SK-N-SH treated with all-trans-retinoic acid at 6 μM for 48 hours (cell line): ENCODE measurements around the gene TANGO6.

ENCODE experiments used
- CREB5 ChIP-seq: fragments of 250-450 bp; sonication (Bioruptor Pico); IDR thresholded peaks from 2 replicates; pipeline ENCODE4 v1.5.1; 2020; ENCODE audit warnings: low read depth, mild to moderate bottlenecking, moderate library complexity
- TF ChIP-seq, protein P1 (sequence below): fragments of 250-450 bp; sonication (Bioruptor Pico); IDR thresholded peaks from 2 replicates; pipeline ENCODE4 v1.5.0; 2020; ENCODE audit warnings: mild to moderate bottlenecking, moderate library complexity
- TF ChIP-seq, protein P2 (sequence below): fragments of 250-450 bp; sonication (Bioruptor Pico); IDR thresholded peaks from 2 replicates; pipeline ENCODE4 v1.5.1; 2021; ENCODE audit warnings: mild to moderate bottlenecking, moderate library complexity

- TF ChIP-seq, protein P1, sequence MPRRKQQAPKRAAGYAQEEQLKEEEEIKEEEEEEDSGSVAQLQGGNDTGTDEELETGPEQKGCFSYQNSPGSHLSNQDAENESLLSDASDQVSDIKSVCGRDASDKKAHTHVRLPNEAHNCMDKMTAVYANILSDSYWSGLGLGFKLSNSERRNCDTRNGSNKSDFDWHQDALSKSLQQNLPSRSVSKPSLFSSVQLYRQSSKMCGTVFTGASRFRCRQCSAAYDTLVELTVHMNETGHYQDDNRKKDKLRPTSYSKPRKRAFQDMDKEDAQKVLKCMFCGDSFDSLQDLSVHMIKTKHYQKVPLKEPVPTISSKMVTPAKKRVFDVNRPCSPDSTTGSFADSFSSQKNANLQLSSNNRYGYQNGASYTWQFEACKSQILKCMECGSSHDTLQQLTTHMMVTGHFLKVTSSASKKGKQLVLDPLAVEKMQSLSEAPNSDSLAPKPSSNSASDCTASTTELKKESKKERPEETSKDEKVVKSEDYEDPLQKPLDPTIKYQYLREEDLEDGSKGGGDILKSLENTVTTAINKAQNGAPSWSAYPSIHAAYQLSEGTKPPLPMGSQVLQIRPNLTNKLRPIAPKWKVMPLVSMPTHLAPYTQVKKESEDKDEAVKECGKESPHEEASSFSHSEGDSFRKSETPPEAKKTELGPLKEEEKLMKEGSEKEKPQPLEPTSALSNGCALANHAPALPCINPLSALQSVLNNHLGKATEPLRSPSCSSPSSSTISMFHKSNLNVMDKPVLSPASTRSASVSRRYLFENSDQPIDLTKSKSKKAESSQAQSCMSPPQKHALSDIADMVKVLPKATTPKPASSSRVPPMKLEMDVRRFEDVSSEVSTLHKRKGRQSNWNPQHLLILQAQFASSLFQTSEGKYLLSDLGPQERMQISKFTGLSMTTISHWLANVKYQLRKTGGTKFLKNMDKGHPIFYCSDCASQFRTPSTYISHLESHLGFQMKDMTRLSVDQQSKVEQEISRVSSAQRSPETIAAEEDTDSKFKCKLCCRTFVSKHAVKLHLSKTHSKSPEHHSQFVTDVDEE, result no peak
- TF ChIP-seq, protein P2, sequence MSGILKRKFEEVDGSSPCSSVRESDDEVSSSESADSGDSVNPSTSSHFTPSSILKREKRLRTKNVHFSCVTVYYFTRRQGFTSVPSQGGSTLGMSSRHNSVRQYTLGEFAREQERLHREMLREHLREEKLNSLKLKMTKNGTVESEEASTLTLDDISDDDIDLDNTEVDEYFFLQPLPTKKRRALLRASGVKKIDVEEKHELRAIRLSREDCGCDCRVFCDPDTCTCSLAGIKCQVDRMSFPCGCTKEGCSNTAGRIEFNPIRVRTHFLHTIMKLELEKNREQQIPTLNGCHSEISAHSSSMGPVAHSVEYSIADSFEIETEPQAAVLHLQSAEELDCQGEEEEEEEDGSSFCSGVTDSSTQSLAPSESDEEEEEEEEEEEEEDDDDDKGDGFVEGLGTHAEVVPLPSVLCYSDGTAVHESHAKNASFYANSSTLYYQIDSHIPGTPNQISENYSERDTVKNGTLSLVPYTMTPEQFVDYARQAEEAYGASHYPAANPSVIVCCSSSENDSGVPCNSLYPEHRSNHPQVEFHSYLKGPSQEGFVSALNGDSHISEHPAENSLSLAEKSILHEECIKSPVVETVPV (CRISPR knock-in tag), result no peak
- TF ChIP-seq CREB5 (CRISPR knock-in tag), result no peak
Measured at GRCh38 chr16:69115837-69116236, 272.5 kb downstream of the TANGO6 start.
